PC-3 (cell line): ENCODE results near the gene ATM. TPM values are rescaled to one million over a fixed set of nuclear protein-coding genes. Genes with fewer than 3 reads are reported as not detected.

Experiments
- ATAC-seq: fragments of 200-7000 bp; cut with Tn5 transposase; 2 replicates; pipeline ENCODE4 v1.9.1; 2020; ENCODE audit warnings: mild to moderate bottlenecking, moderate library complexity
- BruUV-seq: library from RNA; stranded (reverse); fragments of 400-500 nt; replicated peaks from 2 replicates; lab custom pipeline; 2021; lab: Mats Ljungman, UMichigan
- CTCF ChIA-PET: fragments of 300-600 bp; sonication (Branson Sonifier 250); formaldehyde crosslinking; loops from one replicate; lab custom pipeline; 2022; ENCODE audit warnings: antibody characterized with exemption; lab: Charles Lee
- POLR2A ChIA-PET: fragments of 300-600 bp; sonication (Branson Sonifier 250); formaldehyde crosslinking; loops from one replicate; lab custom pipeline; 2022; ENCODE audit warnings: antibody characterized with exemption; ENCODE audit not compliant: unreplicated experiment; lab: Charles Lee
- DNase-seq: peaks from one replicate; pipeline ENCODE4 v3.0.0-alpha.2; 2015
- H2AFZ ChIP-seq: fragments of 300-600 bp; sonication (generic); 2 replicates; pipeline ENCODE4 v1.6.0; 2016; ENCODE audit warnings: antibody characterized with exemption, low read length
- H3F3A ChIP-seq: fragments of 300-600 bp; sonication (generic); one replicate; pipeline ENCODE4 v1.6.0; 2017; ENCODE audit warnings: antibody characterized with exemption, low read length, control low read depth, mild to moderate bottlenecking; ENCODE audit not compliant: unreplicated experiment
- H3K27ac ChIP-seq: fragments of 300-600 bp; sonication (generic); 2 replicates; pipeline ENCODE4 v1.5.1; 2016; ENCODE audit warnings: mild to moderate bottlenecking, low read length
- H3K27me3 ChIP-seq: fragments of 300-600 bp; sonication (generic); 2 replicates; pipeline ENCODE4 v1.6.1; 2016; ENCODE audit warnings: low read length, mixed read lengths
- H3K36me3 ChIP-seq: fragments of 300-600 bp; sonication (generic); 2 replicates; pipeline ENCODE4 v1.6.1; 2016; ENCODE audit warnings: low read depth, mixed run types, low read length, mixed read lengths
- H3K4me1 ChIP-seq: fragments of 300-600 bp; sonication (generic); 2 replicates; pipeline ENCODE4 v1.5.1; 2016; ENCODE audit warnings: low read length; ENCODE audit not compliant: insufficient read depth
- H3K4me2 ChIP-seq: fragments of 300-600 bp; sonication (generic); 2 replicates; pipeline ENCODE4 v1.6.0; 2016; ENCODE audit warnings: low read length
- H3K4me3 ChIP-seq: fragments of 300-600 bp; sonication (generic); 2 replicates; pipeline ENCODE4 v1.5.1; 2016; ENCODE audit warnings: mild to moderate bottlenecking, low read length, mixed read lengths
- H3K79me2 ChIP-seq: fragments of 300-600 bp; sonication (generic); 2 replicates; pipeline ENCODE4 v1.6.1; 2017; ENCODE audit warnings: low read length, mixed read lengths
- H3K9ac ChIP-seq: fragments of 300-600 bp; sonication (generic); 2 replicates; pipeline ENCODE4 v1.6.0; 2016; ENCODE audit warnings: mild to moderate bottlenecking, low read length
- H3K9me2 ChIP-seq: fragments of 300-600 bp; sonication (generic); replicated peaks from 2 replicates; pipeline ENCODE4 v1.6.1; 2016; ENCODE audit warnings: mixed run types, low read length, mixed read lengths
- H3K9me3 ChIP-seq: fragments of 300-600 bp; sonication (generic); 2 replicates; pipeline ENCODE4 v1.6.1; 2016; ENCODE audit warnings: low read length, mixed read lengths
- H4K20me1 ChIP-seq: fragments of 300-600 bp; sonication (generic); 2 replicates; pipeline ENCODE4 v1.6.1; 2016; ENCODE audit warnings: low read length, mixed read lengths
- CTCF ChIP-seq: fragments of 300-600 bp; sonication (generic); conservative IDR thresholded peaks from 2 replicates; pipeline ENCODE4 v1.5.1; 2017; ENCODE audit warnings: antibody characterized with exemption, low read depth, mild to moderate bottlenecking, low read length
- EZH2 ChIP-seq: fragments of 300-600 bp; sonication (generic); IDR thresholded peaks from one replicate; pipeline ENCODE4 v1.6.1; 2017; ENCODE audit warnings: antibody characterized with exemption, mild to moderate bottlenecking, low read length; ENCODE audit not compliant: unreplicated experiment
- EZH2phosphoT487 ChIP-seq: fragments of 300-600 bp; sonication (generic); IDR thresholded peaks from 2 replicates; pipeline ENCODE4 v1.6.1; 2018; ENCODE audit warnings: mild to moderate bottlenecking, antibody characterized with exemption, low read length, borderline replicate concordance
- intact Hi-C: fragments of 100-400 bp; cut with micrococcal nuclease; formaldehyde crosslinking; loops from 2 replicates; pipeline ENCODE4 v1.9.0; 2023
- total RNA-seq: library from RNA; depleted of rRNA; stranded (reverse); fragments of >200 nt; gene quantifications from 2 replicates; pipeline ENCODE4 v1.2.3, GENCODE V29; 2014

The ATM gene
- total RNA-seq, 1 experiment from 2014 or later: 55.3 TPM

- H4K20me1 ChIP-seq: no peaks in the 10 kb centered on the region
- no peaks in the 10 kb centered on the region for H3K79me2 ChIP-seq
- ChIA-PET CTCF (no interaction called here), POLR2A (no interaction called here)
- H3K36me3 ChIP-seq: peaks cover 10% of the 10 kb centered on the region; the same call in 1 of the 2 replicates
- H3K9me3 ChIP-seq: no peaks in the 10 kb centered on the region
- H3K4me1 ChIP-seq: no peaks in the 10 kb centered on the region
- H3F3A ChIP-seq: no peaks in the 10 kb centered on the region
- no peak overlapping the region for H3K4me3 ChIP-seq
- H2AFZ ChIP-seq: no peak overlapping the region
- no peaks in the 10 kb centered on the region for H3K9me2 ChIP-seq
- H3K27me3 ChIP-seq: no peaks in the 10 kb centered on the region
- H3K9ac ChIP-seq: no peak overlapping the region
- ATAC-seq: no peak
- TF ChIP-seq EZH2 (no peak), CTCF (no peak), EZH2phosphoT487 (no peak)
- DNase-seq: no peak
- no peak overlapping the region for H3K4me2 ChIP-seq
- BruUV-seq: no TSS peak
- intact Hi-C loops: no loop called here
- H3K27ac ChIP-seq: no peak overlapping the region
These were observed 23.4 kb downstream of the ATM start for GRCh38 chr11:108246308-108246707.

DNA sequence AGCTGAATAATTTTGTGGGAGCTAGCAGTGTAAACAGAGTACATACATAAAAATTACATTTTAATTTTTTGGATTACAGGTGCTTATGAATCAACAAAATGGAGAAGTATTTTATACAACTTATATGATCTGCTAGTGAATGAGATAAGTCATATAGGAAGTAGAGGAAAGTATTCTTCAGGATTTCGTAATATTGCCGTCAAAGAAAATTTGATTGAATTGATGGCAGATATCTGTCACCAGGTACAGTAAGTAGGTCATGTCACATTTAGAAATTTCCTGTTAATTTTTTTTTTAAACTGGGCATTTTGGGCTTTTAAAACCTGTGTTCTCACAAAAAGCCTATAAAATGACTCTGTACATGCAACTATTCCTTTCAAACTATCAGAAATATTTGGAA, 24.0 kb downstream of the ATM start:
- H4K20me1 ChIP-seq: no peaks in the 10 kb centered on the region
- ATAC-seq: no peak
- H3K36me3 ChIP-seq: peaks cover 15% of the 10 kb centered on the region; the same call in 1 of the 2 replicates
- TF ChIP-seq EZH2phosphoT487 (no peak), CTCF (no peak), EZH2 (no peak)
- no peaks in the 10 kb centered on the region for H3K27me3 ChIP-seq
- H3K4me3 ChIP-seq: no peak overlapping the region
- no peak overlapping the region for H2AFZ ChIP-seq
- CTCF ChIA-PET: no interaction called here
- no peaks in the 10 kb centered on the region for H3K9me2 ChIP-seq
- no peaks in the 10 kb centered on the region for H3K4me1 ChIP-seq
- BruUV-seq: no TSS peak
- no peak overlapping the region for H3K27ac ChIP-seq
- intact Hi-C loops: no loop called here
- H3K79me2 ChIP-seq: no peaks in the 10 kb centered on the region
- no peak overlapping the region for H3K9ac ChIP-seq
- POLR2A ChIA-PET: no interaction called here
- no peaks in the 10 kb centered on the region for H3K9me3 ChIP-seq
- no peak overlapping the region for H3K4me2 ChIP-seq
- DNase-seq: no peak
- no peaks in the 10 kb centered on the region for H3F3A ChIP-seq

DNA sequence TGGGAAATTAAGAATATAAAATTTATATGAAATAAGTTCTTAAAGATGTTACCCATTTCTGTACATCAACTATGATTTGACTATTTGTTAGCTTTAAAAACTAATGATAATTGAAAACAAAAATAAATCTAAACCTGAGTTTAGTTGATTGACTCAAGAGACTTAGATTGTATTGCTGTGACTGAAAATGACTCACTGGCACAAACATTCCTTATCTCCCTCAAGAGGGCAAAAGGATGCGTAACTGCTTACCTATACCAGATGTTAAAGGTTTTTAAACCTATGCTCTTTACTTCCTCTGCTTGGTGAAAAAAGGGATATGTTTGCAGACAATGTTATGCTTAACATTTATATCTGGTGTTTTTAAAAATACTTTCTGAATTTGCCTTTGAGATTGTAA, 30.3 kb downstream of the ATM start:
- BruUV-seq: no TSS peak
- Histone ChIP-seq H3K4me2 (no peak overlapping the region), H3K27ac (no peak overlapping the region), H3K9me2 (no peaks in the 10 kb centered on the region), H3K79me2 (no peaks in the 10 kb centered on the region), H3K4me1 (peaks cover 8% of the 10 kb centered on the region; the same call in 1 of the 2 replicates), H3K9ac (no peak overlapping the region), H2AFZ (no peak overlapping the region), H4K20me1 (no peaks in the 10 kb centered on the region), H3K36me3 (peaks cover 36% of the 10 kb centered on the region; the same call in 1 of the 2 replicates), H3F3A (no peaks in the 10 kb centered on the region), H3K27me3 (no peaks in the 10 kb centered on the region), H3K9me3 (no peaks in the 10 kb centered on the region), H3K4me3 (no peak overlapping the region)
- intact Hi-C loops: no loop called here
- no peak for TF ChIP-seq EZH2
- no peak for TF ChIP-seq EZH2phosphoT487
- TF ChIP-seq CTCF: no peak
- ChIA-PET POLR2A (no interaction called here), CTCF (no interaction called here)
- ATAC-seq (peak; percentile 70), DNase-seq (peak; percentile 61)
